A549 (cell line): ENCODE measurements around the gene KLHDC7B. TPM values are rescaled to one million over a fixed set of nuclear protein-coding genes. Genes with fewer than 3 reads are reported as not detected.
A peak's percentile ranks its signal among the peaks of the same experiment; 100 is the strongest.

Experiments
- ATAC-seq, 2 experiments: fragments of 200-7000 bp in 1 of 2; fragments of >200 bp in 1 of 2; cut with Nextera tagmentation in 1 of 2; cut with Tn5 transposase in 1 of 2; 3 replicates each; pipeline versions ENCODE4 v1.8.0 to v1.9.1; 2018 to 2020; ENCODE audit warnings: mild to moderate bottlenecking in 1 of 2, moderate library complexity in 1 of 2
- CTCF ChIA-PET: fragments of 300-600 bp; sonication (Branson Sonifier 250); formaldehyde crosslinking; extraction: SDS; loops from one replicate; lab custom pipeline; 2021; ENCODE audit warnings: antibody characterized with exemption, inconsistent platforms; lab: Yijun Ruan, JAX
- POLR2A ChIA-PET: fragments of 350-600 bp; formaldehyde crosslinking; extraction: SDS; loops from one replicate; lab custom pipeline; 2021; ENCODE audit warnings: antibody characterized with exemption, inconsistent platforms; lab: Yijun Ruan, JAX
- DNase-seq, 2 experiments: peaks; one replicate each; pipeline versions ENCODE4 v3.0.0 to v3.0.0-alpha.2; 2011 to 2016; ENCODE audit warnings: low read depth in 1 of 2, low spot score in 1 of 2
- FAIRE-seq: peaks from 2 replicates; lab custom pipeline; 2011; peaks lifted over from hg19 to GRCh38; lab: Jason Lieb, UNC
- H3K27ac ChIP-seq, 2 experiments: fragments of >200 bp; sonication (Bioruptor Twin); formaldehyde crosslinking; 3 replicates each; pipeline ENCODE4 v1.5.1; 2016 to 2017
- H3K4me1 ChIP-seq: fragments of >200 bp; sonication (Bioruptor Twin); formaldehyde crosslinking; 3 replicates; pipeline ENCODE4 v1.6.1; 2016
- H3K4me2 ChIP-seq: fragments of >200 bp; sonication (Bioruptor Twin); formaldehyde crosslinking; 3 replicates; pipeline ENCODE4 v1.6.1; 2016
- H3K4me3 ChIP-seq: fragments of >200 bp; sonication (Bioruptor Twin); formaldehyde crosslinking; 3 replicates; pipeline ENCODE4 v1.5.1; 2016
- H3K9me3 ChIP-seq: fragments of >200 bp; sonication (Bioruptor Twin); formaldehyde crosslinking; 3 replicates; pipeline ENCODE4 v1.6.1; 2016
- CEBPB ChIP-seq, 2 experiments: fragments of >200 bp in 1 of 2; sonication (Bioruptor Twin) in 1 of 2; formaldehyde crosslinking in 1 of 2; IDR thresholded peaks; 2 replicates each; pipeline ENCODE4 v1.6.1; 2012 to 2016
- EHMT2 ChIP-seq: fragments of 200-600 bp; sonication (generic); IDR thresholded peaks from 2 replicates; pipeline ENCODE4 v1.6.1; 2016; ENCODE audit warnings: antibody characterized with exemption, low read depth, mild to moderate bottlenecking, moderate library complexity
- EP300 ChIP-seq, 2 experiments: fragments of >200 bp; sonication (Bioruptor Twin); formaldehyde crosslinking; IDR thresholded peaks; 2 replicates in 1 of 2; 3 replicates in 1 of 2; pipeline ENCODE4 v1.6.1; 2016 to 2017
- ESRRA ChIP-seq: fragments of 150-350 bp; IDR thresholded peaks from 2 replicates; pipeline ENCODE4 v1.6.1; 2014; ENCODE audit warnings: mild to moderate bottlenecking, low read length, borderline replicate concordance
- FOSB ChIP-seq: fragments of 250-450 bp; sonication (Bioruptor Pico); IDR thresholded peaks from 2 replicates; pipeline ENCODE4 v1.5.0; 2020; ENCODE audit warnings: mild to moderate bottlenecking, moderate library complexity
- FOSL2 ChIP-seq, 2 experiments: fragments of 450-650 bp in 1 of 2; fragments of >200 bp in 1 of 2; sonication (Bioruptor Twin) in 1 of 2; formaldehyde crosslinking; IDR thresholded peaks; 2 replicates each; pipeline versions ENCODE4 v1.5.0 to v1.6.1; 2016 to 2020; ENCODE audit warnings: mild to moderate bottlenecking in 1 of 2, moderate library complexity in 1 of 2
- GATA3 ChIP-seq: IDR thresholded peaks from 2 replicates; pipeline ENCODE4 v1.6.1; 2012; ENCODE audit warnings: borderline replicate concordance
- HOXA7 ChIP-seq: fragments of 250-450 bp; sonication (Bioruptor Pico); IDR thresholded peaks from 2 replicates; pipeline ENCODE4 v1.5.0; 2020; ENCODE audit warnings: mild to moderate bottlenecking, moderate library complexity
- JUN ChIP-seq, 2 experiments: fragments of >200 bp; sonication (Bioruptor Twin); formaldehyde crosslinking; IDR thresholded peaks; 2 replicates in 1 of 2; 3 replicates in 1 of 2; pipeline ENCODE4 v1.6.1; 2016 to 2017
- KDM5A ChIP-seq: fragments of 200-600 bp; sonication (generic); IDR thresholded peaks from 2 replicates; pipeline ENCODE4 v1.6.1; 2016; ENCODE audit warnings: antibody characterized with exemption, mild to moderate bottlenecking
- NPAS2 ChIP-seq: fragments of 250-450 bp; sonication (Bioruptor Pico); IDR thresholded peaks from 2 replicates; pipeline ENCODE4 v1.8.0; 2022; ENCODE audit warnings: mild to moderate bottlenecking, moderate library complexity, borderline replicate concordance
- POLR2A ChIP-seq: IDR thresholded peaks from 2 replicates; pipeline ENCODE4 v1.6.1; 2012; ENCODE audit warnings: mild to moderate bottlenecking, low read length
- RAD21 ChIP-seq, 2 experiments: fragments of >200 bp in 1 of 2; sonication (Bioruptor Twin) in 1 of 2; formaldehyde crosslinking in 1 of 2; IDR thresholded peaks in 1 of 2; conservative IDR thresholded peaks in 1 of 2; 2 replicates in 1 of 2; 3 replicates in 1 of 2; pipeline ENCODE4 v1.6.1; 2012 to 2018; ENCODE audit warnings: inconsistent platforms in 1 of 2
- RCOR1 ChIP-seq: fragments of 150-350 bp; IDR thresholded peaks from 2 replicates; pipeline ENCODE4 v1.6.1; 2014; ENCODE audit warnings: antibody characterized with exemption, low read length, low read depth
- RFX5 ChIP-seq: fragments of 450-650 bp; IDR thresholded peaks from 2 replicates; pipeline ENCODE4 v1.7.1; 2014; ENCODE audit warnings: antibody characterized with exemption, mild to moderate bottlenecking, moderate library complexity
- TFCP2L1 ChIP-seq: fragments of 250-450 bp; sonication (Bioruptor Pico); IDR thresholded peaks from 2 replicates; pipeline ENCODE4 v1.5.0; 2021; ENCODE audit warnings: mild to moderate bottlenecking
- ZFP36 ChIP-seq: fragments of 450-650 bp; IDR thresholded peaks from 2 replicates; pipeline ENCODE4 v1.6.1; 2014; ENCODE audit warnings: borderline replicate concordance; ENCODE audit not compliant: partially characterized antibody
- ZSCAN20 ChIP-seq: fragments of 250-450 bp; sonication (Bioruptor Pico); IDR thresholded peaks from 2 replicates; pipeline ENCODE4 v1.8.0; 2022; ENCODE audit warnings: mild to moderate bottlenecking, moderate library complexity
- WGBS: methylation state at CpG from one replicate; pipeline ENCODE4 v1.1.6; 2017; ENCODE audit errors: missing lambda C conversion rate; 5-methylcytosine and 5-hydroxymethylcytosine counted together
- polyA plus RNA-seq, 4 experiments: library from polyadenylated mRNA; depleted of rRNA in 3 of 4; stranded (reverse); fragments of >200 nt; fragmentation: RNase III in 1 of 4; extraction: RNeasy Plus Mini Kit Qiagen cat#74134 plus additional on column Dnase treatment in 1 of 4; gene quantifications; 2 replicates in 3 of 4; 3 replicates in 1 of 4; pipeline ENCODE4 v1.2.3, GENCODE V29; 2011 to 2017
- TF ChIP-seq, protein P1 (sequence below): IDR thresholded peaks from 2 replicates; pipeline ENCODE4 v1.6.1; 2012; ENCODE audit warnings: low read depth, borderline replicate concordance
- TF ChIP-seq, protein P2 (sequence below): IDR thresholded peaks from 2 replicates; pipeline ENCODE4 v1.6.1; 2012
- TF ChIP-seq, protein P3 (sequence below): fragments of >200 bp; sonication (Bioruptor Twin); formaldehyde crosslinking; IDR thresholded peaks from 3 replicates; pipeline ENCODE4 v1.6.1; 2016
- TF ChIP-seq, protein P4 (sequence below): fragments of 250-450 bp; sonication (Bioruptor Pico); IDR thresholded peaks from 2 replicates; pipeline ENCODE4 v1.5.0; 2020; ENCODE audit warnings: low read depth, mild to moderate bottlenecking, moderate library complexity
- TF ChIP-seq, protein P5 (sequence below): fragments of >200 bp; sonication (Bioruptor Twin); formaldehyde crosslinking; IDR thresholded peaks from 2 replicates; pipeline ENCODE4 v1.6.1; 2016
- TF ChIP-seq, protein P6 (sequence below): fragments of 200-600 bp; sonication (generic); IDR thresholded peaks from 2 replicates; pipeline ENCODE4 v1.6.1; 2016; ENCODE audit warnings: antibody characterized with exemption, mild to moderate bottlenecking, moderate library complexity

The KLHDC7B gene
- polyA plus RNA-seq, 2 of the 4 experiments (the other 2 are of a cell fraction) = 0.09 TPM; not detected in 1

DNA sequence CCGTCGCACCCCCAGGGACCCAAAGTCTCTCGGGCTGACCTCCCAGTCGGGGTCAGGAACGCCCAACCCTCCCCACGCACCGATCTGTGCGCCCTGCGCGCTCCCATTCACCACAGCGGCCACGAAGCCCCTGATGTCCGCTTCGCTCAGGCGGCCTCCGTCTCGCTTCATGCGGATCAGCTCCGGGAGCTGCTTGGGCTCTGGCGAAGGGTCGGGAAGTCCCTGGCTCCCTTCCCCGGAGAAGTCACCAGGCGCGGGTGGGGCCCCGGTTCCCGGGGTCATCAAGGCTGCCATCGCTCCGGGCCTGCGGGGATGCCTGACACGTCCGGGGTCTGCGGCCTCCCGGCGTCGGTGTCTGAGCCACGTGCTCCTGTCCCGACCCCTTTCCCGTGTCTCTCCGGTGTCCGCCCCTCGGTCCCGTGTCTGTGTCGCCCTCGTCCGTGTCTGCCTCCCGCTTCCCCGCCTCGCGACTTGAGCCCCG, 16.2 kb upstream of the KLHDC7B start:
- peak overlapping the region; percentile 95 to 98 for H3K27ac ChIP-seq
- no peaks in the 10 kb centered on the region for H3K9me3 ChIP-seq
- DNase-seq = no peak
- no peak for FAIRE-seq
- 97% methylated on average over 6 of the region's 50 CpGs for WGBS
- ChIA-PET CTCF (interaction anchor here (1.2 to 3.0 kb wide), 3 partner anchors 11 to 90 kb away, joined by 4 to 19 read pairs (median 4); partner anchors contain the start of gene SYCE3), POLR2A (interaction anchor here (1.0 to 1.2 kb wide), 4 partner anchors 20 to 53 kb away, joined by 3 to 4 read pairs (median 3); partner anchors contain the start of genes CHKB, LMF2, NCAPH2 and SYCE3)
- H3K4me1 ChIP-seq = peaks cover 30% of the 10 kb centered on the region
- H3K4me3 ChIP-seq = peak overlapping the region; percentile 64
- 0 out of 2 replicates have a peak, but pooled peaks have one; percentile 59 for TF ChIP-seq HOXA7 (CRISPR knock-in tag)
- TF ChIP-seq TFCP2L1 (CRISPR knock-in tag) = 0 out of 2 replicates have a peak, but pooled peaks have one; percentile 50
- TF ChIP-seq ZFP36 = no peak
- peak overlapping the region; percentile 92 for H3K4me2 ChIP-seq
- no peak for ATAC-seq

DNA sequence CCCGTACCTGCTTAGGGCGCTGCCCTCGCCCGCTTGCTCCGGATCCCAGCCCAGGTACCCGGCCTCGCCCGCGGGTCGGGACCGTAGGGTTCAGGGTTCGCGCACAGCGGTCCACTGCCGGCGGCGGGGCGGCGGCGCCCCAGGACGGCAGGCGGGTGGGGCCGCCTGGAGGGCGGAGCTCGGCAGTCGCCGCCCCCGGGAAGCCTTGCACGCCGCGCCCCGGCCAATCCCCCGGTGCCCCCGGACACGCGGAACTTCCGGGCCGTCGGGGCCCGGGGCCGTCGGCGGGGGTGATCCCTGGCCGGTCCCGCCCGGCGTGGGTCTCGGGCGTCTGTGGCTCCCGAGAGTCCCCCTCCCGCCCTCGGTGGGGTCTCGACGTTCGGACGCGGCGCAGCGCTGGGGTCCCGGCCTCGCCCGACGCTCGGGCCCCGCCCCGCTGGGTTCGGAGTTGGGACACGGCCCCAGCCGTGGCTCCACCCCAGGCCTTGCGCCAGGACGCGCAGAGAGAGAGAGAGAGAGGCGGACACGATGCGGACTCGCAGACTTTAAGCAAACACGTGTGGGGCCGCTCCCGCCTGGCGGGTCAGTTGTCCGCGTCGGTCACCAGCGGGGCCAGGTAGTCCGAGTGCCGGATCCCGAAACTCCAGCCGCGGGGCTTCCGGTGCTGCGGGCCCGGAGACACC, 15.7 kb upstream of the KLHDC7B start, which contains the start of gene TYMP:
Gene TYMP (minus strand): TSS at position 116 of the 683 bp plus-strand sequence. CDS start 303 bp downstream, outside the sequence.
- Histone ChIP-seq H3K27ac (peak within 1 kb of the TSS; percentile 95 to 98), H3K4me1 (peaks cover 29% of the 10 kb centered on the region), H3K9me3 (no peaks in the 10 kb centered on the region), H3K4me2 (peak within 1 kb of the TSS; percentile 92), H3K4me3 (peak within 1 kb of the TSS; percentile 64)
- POLR2A ChIA-PET = interaction anchor here (1.0 kb wide), 3 partner anchors 20 to 52 kb away, joined by 3 to 4 read pairs (median 3); partner anchors contain the start of genes CHKB, LMF2 and NCAPH2
- CTCF ChIA-PET = interaction anchor here (2.0 to 3.0 kb wide), 2 partner anchors 33 to 90 kb away, joined by 4 to 19 read pairs; partner anchors contain the start of gene SYCE3
- TF ChIP-seq NPAS2 (CRISPR knock-in tag) (peak; percentile 78; the same call in 1 of the 2 replicates), CEBPB (IDR thresholded peaks at IDR 0.05) (peak in 1 of 2 experiments; percentile 20; a peak in 1 of 4 replicates), JUN (IDR thresholded peaks at IDR 0.05) (peak in 1 of 2 experiments; percentile 73; a peak in 4 of 5 replicates), FOSL2 (IDR thresholded peaks at IDR 0.05) (no peak), FOSL2 (CRISPR knock-in tag; IDR thresholded peaks at IDR 0.05) (no peak), EP300 (IDR thresholded peaks at IDR 0.05) (no peak), POLR2A (peak; percentile 42), EHMT2 (no peak)
- TF ChIP-seq, protein P1, sequence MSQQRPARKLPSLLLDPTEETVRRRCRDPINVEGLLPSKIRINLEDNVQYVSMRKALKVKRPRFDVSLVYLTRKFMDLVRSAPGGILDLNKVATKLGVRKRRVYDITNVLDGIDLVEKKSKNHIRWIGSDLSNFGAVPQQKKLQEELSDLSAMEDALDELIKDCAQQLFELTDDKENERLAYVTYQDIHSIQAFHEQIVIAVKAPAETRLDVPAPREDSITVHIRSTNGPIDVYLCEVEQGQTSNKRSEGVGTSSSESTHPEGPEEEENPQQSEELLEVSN = peak; percentile 76
- TF ChIP-seq, protein P2, sequence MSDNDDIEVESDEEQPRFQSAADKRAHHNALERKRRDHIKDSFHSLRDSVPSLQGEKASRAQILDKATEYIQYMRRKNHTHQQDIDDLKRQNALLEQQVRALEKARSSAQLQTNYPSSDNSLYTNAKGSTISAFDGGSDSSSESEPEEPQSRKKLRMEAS = peak; percentile 92
- TF ChIP-seq, protein P3, sequence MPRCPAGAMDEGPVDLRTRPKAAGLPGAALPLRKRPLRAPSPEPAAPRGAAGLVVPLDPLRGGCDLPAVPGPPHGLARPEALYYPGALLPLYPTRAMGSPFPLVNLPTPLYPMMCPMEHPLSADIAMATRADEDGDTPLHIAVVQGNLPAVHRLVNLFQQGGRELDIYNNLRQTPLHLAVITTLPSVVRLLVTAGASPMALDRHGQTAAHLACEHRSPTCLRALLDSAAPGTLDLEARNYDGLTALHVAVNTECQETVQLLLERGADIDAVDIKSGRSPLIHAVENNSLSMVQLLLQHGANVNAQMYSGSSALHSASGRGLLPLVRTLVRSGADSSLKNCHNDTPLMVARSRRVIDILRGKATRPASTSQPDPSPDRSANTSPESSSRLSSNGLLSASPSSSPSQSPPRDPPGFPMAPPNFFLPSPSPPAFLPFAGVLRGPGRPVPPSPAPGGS = peak; percentile 72; the same call in 2 of the 3 replicates
- ATAC-seq (peak; percentile 20 to 38; a peak in 5 of 6 replicates), DNase-seq (peak; percentile 54 to 89), FAIRE-seq (no peak)
- WGBS = no CpG with 5 or more reads among the region's 92 CpGs

DNA sequence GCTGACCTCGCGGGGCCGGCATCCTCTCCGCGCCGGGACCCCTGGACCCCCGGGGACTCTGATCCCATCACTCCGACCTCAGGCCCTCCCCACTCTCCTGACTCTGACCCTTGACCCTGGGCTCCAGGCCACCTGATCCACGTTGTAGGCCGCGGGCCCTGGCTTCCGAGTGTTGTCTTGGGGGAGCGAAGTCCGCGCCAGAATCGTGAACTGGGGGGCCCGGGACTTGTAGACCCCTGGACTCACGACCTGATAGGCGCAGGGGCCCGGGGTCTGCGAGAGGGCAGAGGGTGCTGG, 15.2 kb upstream of the KLHDC7B start:
- DNase-seq (peak in 1 of 2 experiments; percentile 71), FAIRE-seq (no peak), ATAC-seq (peak in 1 of 2 experiments; percentile 0; a peak in 2 of 6 replicates)
- H3K4me2 ChIP-seq = peak overlapping the region; percentile 92
- POLR2A ChIA-PET = interaction anchor here (0.7 kb wide), 1 partner anchor 9 kb away, joined by 5 read pairs; no protein-coding TSS in a partner anchor
- peak overlapping the region; percentile 64 for H3K4me3 ChIP-seq
- CTCF ChIA-PET = no interaction called here
- peaks cover 29% of the 10 kb centered on the region for H3K4me1 ChIP-seq
- no peaks in the 10 kb centered on the region for H3K9me3 ChIP-seq
- WGBS = no CpG with 5 or more reads among the region's 21 CpGs
- peak overlapping the region; percentile 95 to 98 for H3K27ac ChIP-seq
- TF ChIP-seq RFX5 (no peak), ESRRA (no peak), ZSCAN20 (CRISPR knock-in tag) (no peak), RAD21 (conservative IDR thresholded peaks at IDR 0.05 in 1 of 2, IDR thresholded peaks at IDR 0.05 in 1 of 2) (no peak), RCOR1 (no peak), FOSB (no peak), JUN (IDR thresholded peaks at IDR 0.05) (0 out of 5 replicates have a peak, but pooled peaks of 1 of the 2 experiments have one; percentile 3), KDM5A (no peak), GATA3 (peak; percentile 23; the same call in 1 of the 2 replicates)
- TF ChIP-seq, protein P4, sequence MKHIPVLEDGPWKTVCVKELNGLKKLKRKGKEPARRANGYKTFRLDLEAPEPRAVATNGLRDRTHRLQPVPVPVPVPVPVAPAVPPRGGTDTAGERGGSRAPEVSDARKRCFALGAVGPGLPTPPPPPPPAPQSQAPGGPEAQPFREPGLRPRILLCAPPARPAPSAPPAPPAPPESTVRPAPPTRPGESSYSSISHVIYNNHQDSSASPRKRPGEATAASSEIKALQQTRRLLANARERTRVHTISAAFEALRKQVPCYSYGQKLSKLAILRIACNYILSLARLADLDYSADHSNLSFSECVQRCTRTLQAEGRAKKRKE (CRISPR knock-in tag) = no peak
- TF ChIP-seq, protein P5, sequence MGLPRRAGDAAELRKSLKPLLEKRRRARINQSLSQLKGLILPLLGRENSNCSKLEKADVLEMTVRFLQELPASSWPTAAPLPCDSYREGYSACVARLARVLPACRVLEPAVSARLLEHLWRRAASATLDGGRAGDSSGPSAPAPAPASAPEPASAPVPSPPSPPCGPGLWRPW = no peak
- TF ChIP-seq, protein P6, sequence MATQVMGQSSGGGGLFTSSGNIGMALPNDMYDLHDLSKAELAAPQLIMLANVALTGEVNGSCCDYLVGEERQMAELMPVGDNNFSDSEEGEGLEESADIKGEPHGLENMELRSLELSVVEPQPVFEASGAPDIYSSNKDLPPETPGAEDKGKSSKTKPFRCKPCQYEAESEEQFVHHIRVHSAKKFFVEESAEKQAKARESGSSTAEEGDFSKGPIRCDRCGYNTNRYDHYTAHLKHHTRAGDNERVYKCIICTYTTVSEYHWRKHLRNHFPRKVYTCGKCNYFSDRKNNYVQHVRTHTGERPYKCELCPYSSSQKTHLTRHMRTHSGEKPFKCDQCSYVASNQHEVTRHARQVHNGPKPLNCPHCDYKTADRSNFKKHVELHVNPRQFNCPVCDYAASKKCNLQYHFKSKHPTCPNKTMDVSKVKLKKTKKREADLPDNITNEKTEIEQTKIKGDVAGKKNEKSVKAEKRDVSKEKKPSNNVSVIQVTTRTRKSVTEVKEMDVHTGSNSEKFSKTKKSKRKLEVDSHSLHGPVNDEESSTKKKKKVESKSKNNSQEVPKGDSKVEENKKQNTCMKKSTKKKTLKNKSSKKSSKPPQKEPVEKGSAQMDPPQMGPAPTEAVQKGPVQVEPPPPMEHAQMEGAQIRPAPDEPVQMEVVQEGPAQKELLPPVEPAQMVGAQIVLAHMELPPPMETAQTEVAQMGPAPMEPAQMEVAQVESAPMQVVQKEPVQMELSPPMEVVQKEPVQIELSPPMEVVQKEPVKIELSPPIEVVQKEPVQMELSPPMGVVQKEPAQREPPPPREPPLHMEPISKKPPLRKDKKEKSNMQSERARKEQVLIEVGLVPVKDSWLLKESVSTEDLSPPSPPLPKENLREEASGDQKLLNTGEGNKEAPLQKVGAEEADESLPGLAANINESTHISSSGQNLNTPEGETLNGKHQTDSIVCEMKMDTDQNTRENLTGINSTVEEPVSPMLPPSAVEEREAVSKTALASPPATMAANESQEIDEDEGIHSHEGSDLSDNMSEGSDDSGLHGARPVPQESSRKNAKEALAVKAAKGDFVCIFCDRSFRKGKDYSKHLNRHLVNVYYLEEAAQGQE = no peak
